Mesenchymal stem cell (in vitro differentiated cells and primary cell): ENCODE results near the gene CCDC158.

Experiments used
- DNase-seq: peaks from one replicate; pipeline ENCODE4 v3.0.0-alpha.2; 2013
- H2AFZ ChIP-seq: one replicate; pipeline ENCODE4 v1.6.1; 2013; ENCODE audit warnings: low read depth, mild to moderate bottlenecking, control low read depth, inconsistent platforms, low read length, moderate library complexity
- H2AK5ac ChIP-seq: 2 replicates; pipeline ENCODE4 v1.6.1; 2013; ENCODE audit warnings: low read length, moderate library complexity, mild to moderate bottlenecking, inconsistent platforms; ENCODE audit not compliant: severe bottlenecking
- H2BK120ac ChIP-seq: one replicate; pipeline ENCODE4 v1.6.1; 2013; ENCODE audit warnings: low read depth, mild to moderate bottlenecking, inconsistent platforms, low read length, moderate library complexity
- H2BK12ac ChIP-seq, 2 experiments: one replicate each; pipeline ENCODE4 v1.6.1; 2013; ENCODE audit warnings: inconsistent platforms in 2 of 2, low read length in 2 of 2, mild to moderate bottlenecking in 2 of 2, moderate library complexity in 2 of 2, control low read depth in 1 of 2
- H2BK15ac ChIP-seq: one replicate; pipeline ENCODE4 v1.6.1; 2013; ENCODE audit warnings: mild to moderate bottlenecking, low read depth, inconsistent platforms; ENCODE audit not compliant: poor library complexity, severe bottlenecking
- H2BK5ac ChIP-seq: 2 replicates; pipeline ENCODE4 v1.6.1; 2013; ENCODE audit warnings: low read depth, mild to moderate bottlenecking, low read length, control low read depth, inconsistent platforms; ENCODE audit not compliant: poor library complexity, severe bottlenecking
- H3K14ac ChIP-seq, 2 experiments: one replicate each; pipeline ENCODE4 v1.6.1; 2013; ENCODE audit warnings: inconsistent platforms in 2 of 2, low read length in 2 of 2, control low read depth in 1 of 2, mild to moderate bottlenecking in 1 of 2, moderate library complexity in 1 of 2
- H3K18ac ChIP-seq, 2 experiments: one replicate each; pipeline ENCODE4 v1.6.1; 2013; ENCODE audit warnings: inconsistent platforms in 2 of 2, low read length in 2 of 2, control low read depth in 1 of 2, low read depth in 1 of 2, mild to moderate bottlenecking in 1 of 2
- H3K23ac ChIP-seq, 2 experiments: one replicate each; pipeline ENCODE4 v1.6.1; 2013; ENCODE audit warnings: inconsistent platforms in 2 of 2, low read length in 2 of 2, mild to moderate bottlenecking in 2 of 2, moderate library complexity in 2 of 2, control low read depth in 1 of 2
- H3K27ac ChIP-seq: 2 replicates; pipeline ENCODE4 v1.5.1; 2013; ENCODE audit warnings: mild to moderate bottlenecking, moderate library complexity, low read length, control low read depth, inconsistent platforms; ENCODE audit not compliant: poor library complexity, severe bottlenecking
- H3K27me3 ChIP-seq, 2 experiments: 2 replicates each; pipeline versions ENCODE4 v1.6.1 to v1.7.0; 2013; ENCODE audit warnings: low read length in 2 of 2, mild to moderate bottlenecking in 2 of 2, moderate library complexity in 2 of 2, control low read depth in 1 of 2, inconsistent platforms in 1 of 2; ENCODE audit not compliant: control insufficient read depth in 1 of 2, insufficient read depth in 1 of 2
- H3K36me3 ChIP-seq, 2 experiments: 2 replicates each; pipeline versions ENCODE4 v1.6.1 to v1.7.0; 2013; ENCODE audit warnings: low read length in 2 of 2, control low read depth in 1 of 2, inconsistent platforms in 1 of 2, low read depth in 1 of 2, mild to moderate bottlenecking in 1 of 2; ENCODE audit not compliant: insufficient read depth in 2 of 2, control insufficient read depth in 1 of 2
- H3K4ac ChIP-seq, 2 experiments: one replicate each; pipeline ENCODE4 v1.6.1; 2013; ENCODE audit warnings: inconsistent platforms in 2 of 2, low read length in 2 of 2, mild to moderate bottlenecking in 2 of 2, moderate library complexity in 2 of 2, control low read depth in 1 of 2, low read depth in 1 of 2
- H3K4me1 ChIP-seq: 2 replicates; pipeline ENCODE4 v1.6.1; 2013; ENCODE audit warnings: low read depth, low read length, control low read depth; ENCODE audit not compliant: control insufficient read depth, insufficient read depth
- H3K4me2 ChIP-seq: 2 replicates; pipeline ENCODE4 v1.6.1; 2013; ENCODE audit warnings: low read length, mild to moderate bottlenecking, inconsistent platforms; ENCODE audit not compliant: poor library complexity, severe bottlenecking
- H3K4me3 ChIP-seq, 2 experiments: 2 replicates each; pipeline versions ENCODE4 v1.5.1 to v1.7.0; 2013; ENCODE audit warnings: low read length in 2 of 2, mild to moderate bottlenecking in 2 of 2, control low read depth in 1 of 2, low read depth in 1 of 2; ENCODE audit not compliant: insufficient read depth in 1 of 2
- H3K79me1 ChIP-seq: replicated peaks from 2 replicates; pipeline ENCODE4 v1.6.1; 2013; ENCODE audit warnings: mild to moderate bottlenecking, control low read depth, low read length, inconsistent platforms; ENCODE audit not compliant: poor library complexity, severe bottlenecking
- H3K9ac ChIP-seq: 2 replicates; pipeline ENCODE4 v1.7.0; 2013; ENCODE audit warnings: mild to moderate bottlenecking, low read length, moderate library complexity
- H3K9me3 ChIP-seq: 2 replicates; pipeline ENCODE4 v1.7.0; 2013; ENCODE audit warnings: mild to moderate bottlenecking, low read length; ENCODE audit not compliant: control insufficient read depth
- H4K8ac ChIP-seq: one replicate; pipeline ENCODE4 v1.6.1; 2013; ENCODE audit warnings: inconsistent platforms, mild to moderate bottlenecking, low read length, moderate library complexity
- H4K91ac ChIP-seq: one replicate; pipeline ENCODE4 v1.6.1; 2013; ENCODE audit warnings: mild to moderate bottlenecking, low read length, inconsistent platforms
- WGBS: methylation state at CpG from one replicate; pipeline ENCODE4 v1.1.7; 2013; ENCODE audit warnings: mixed read lengths; 5-methylcytosine and 5-hydroxymethylcytosine counted together

Gene CCDC158

DNA sequence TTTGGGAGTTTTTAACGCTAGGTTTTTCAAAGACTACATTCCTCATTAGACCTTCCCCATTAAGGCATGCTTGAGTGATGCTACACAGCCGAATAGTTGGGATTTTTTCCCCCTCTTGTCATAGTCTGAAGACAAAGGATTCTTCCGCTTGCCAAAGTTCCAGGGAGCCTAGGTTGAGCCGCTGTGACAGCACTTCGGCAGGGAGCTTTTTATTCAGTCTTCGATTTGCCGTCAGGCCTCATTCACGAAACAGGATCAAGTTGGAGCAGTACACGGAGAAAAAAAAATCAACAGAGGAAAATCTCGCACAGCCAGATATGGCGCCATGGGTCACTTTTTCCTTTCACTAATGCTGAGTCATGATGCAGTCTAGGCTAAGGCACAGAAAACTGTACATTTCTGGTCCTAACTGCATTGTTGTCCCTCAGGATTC is 38.4 kb upstream of the CCDC158 start:
- Histone ChIP-seq H2AFZ (peak overlapping the region; percentile 15), H2BK120ac (no peak overlapping the region), H4K91ac (no peak overlapping the region), H3K4ac (peak overlapping the region in 1 of 2 experiments; percentile 67), H3K4me2 (peak overlapping the region; percentile 4), H3K4me1 (peaks cover 5% of the 10 kb centered on the region), H2BK5ac (peak overlapping the region; percentile 92), H2BK15ac (no peak overlapping the region), H3K23ac (no peak overlapping the region), H3K79me1 (no peaks in the 10 kb centered on the region), H2AK5ac (peak overlapping the region; percentile 59), H4K8ac (peak overlapping the region; percentile 45), H3K14ac (no peak overlapping the region), H3K27me3 (no peaks in the 10 kb centered on the region), H3K9ac (peak overlapping the region; percentile 42), H3K27ac (peak overlapping the region; percentile 92), H3K18ac (peak overlapping the region; percentile 50 to 81), H3K36me3 (no peaks in the 10 kb centered on the region), H2BK12ac (peak overlapping the region in 1 of 2 experiments; percentile 7), H3K4me3 (no peak overlapping the region), H3K9me3 (peaks cover 13% of the 10 kb centered on the region)
- DNase-seq: peak; percentile 71
- 36% methylated on average over 11 of the region's 11 CpGs for WGBS

DNA sequence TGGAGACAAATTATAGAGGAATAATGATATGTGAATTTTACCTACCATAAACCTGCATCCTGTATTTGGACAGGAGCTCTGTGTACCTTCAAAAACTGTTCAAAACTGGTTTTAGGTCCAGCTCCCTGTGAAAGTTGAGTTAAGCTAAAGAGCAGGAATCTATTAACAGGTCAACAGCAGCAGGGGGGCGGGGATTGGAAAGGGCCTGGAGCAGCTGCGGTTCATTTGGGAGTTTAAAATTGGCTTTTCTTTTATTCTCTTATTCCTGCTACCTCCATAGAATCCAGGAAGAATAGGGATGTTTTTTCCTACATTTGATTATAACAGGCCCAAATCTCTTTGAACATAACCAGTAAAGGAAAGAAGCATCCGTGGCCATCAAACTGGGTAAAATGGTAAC is 37.9 kb upstream of the CCDC158 start:
- Histone ChIP-seq H3K79me1 (no peaks in the 10 kb centered on the region), H3K4me3 (no peak overlapping the region), H3K4me2 (peak overlapping the region; percentile 49), H3K27me3 (no peaks in the 10 kb centered on the region), H2BK12ac (no peak overlapping the region), H3K9ac (no peak overlapping the region), H3K23ac (no peak overlapping the region), H3K4ac (no peak overlapping the region), H3K18ac (peak overlapping the region in 1 of 2 experiments; percentile 33), H4K91ac (no peak overlapping the region), H3K4me1 (peaks cover 5% of the 10 kb centered on the region), H4K8ac (no peak overlapping the region), H2AFZ (no peak overlapping the region), H2BK120ac (peak overlapping the region; percentile 19), H2BK15ac (no peak overlapping the region), H2BK5ac (peak overlapping the region; percentile 93), H3K14ac (no peak overlapping the region), H3K9me3 (peaks cover 11% of the 10 kb centered on the region), H3K27ac (peak overlapping the region; percentile 92), H3K36me3 (no peaks in the 10 kb centered on the region), H2AK5ac (peak overlapping the region; percentile 75)
- WGBS: no CpG with 5 or more reads among the region's 3 CpGs
- peak; percentile 17 for DNase-seq

DNA sequence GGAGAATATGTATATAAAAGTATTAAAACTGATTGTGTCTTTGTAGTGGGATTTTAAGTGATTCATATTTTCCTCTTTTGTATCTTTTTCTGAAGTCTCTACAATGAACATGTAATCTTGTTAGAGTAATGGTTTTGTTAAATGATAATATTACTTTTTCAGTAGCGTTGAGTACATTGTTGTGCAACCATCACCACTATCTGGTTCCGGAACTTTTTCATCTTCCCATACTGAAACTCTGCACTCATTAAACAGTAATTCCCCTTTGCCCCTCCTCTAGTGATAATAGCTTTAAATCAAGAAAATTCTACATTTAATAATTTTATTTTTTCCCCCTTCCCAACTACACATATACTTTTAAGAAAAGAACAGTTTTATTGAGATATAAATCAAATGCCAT is 37.4 kb upstream of the CCDC158 start:
- no peak overlapping the region for H2AFZ ChIP-seq
- 83% methylated on average over 1 of the region's 2 CpGs for WGBS
- H3K9me3 ChIP-seq: peaks cover 9% of the 10 kb centered on the region
- no peak overlapping the region for H4K91ac ChIP-seq
- no peak overlapping the region for H2AK5ac ChIP-seq
- H3K4me3 ChIP-seq: no peak overlapping the region
- no peak overlapping the region for H3K23ac ChIP-seq
- H3K9ac ChIP-seq: no peak overlapping the region
- H4K8ac ChIP-seq: no peak overlapping the region
- no peaks in the 10 kb centered on the region for H3K27me3 ChIP-seq
- H3K14ac ChIP-seq: no peak overlapping the region
- no peak overlapping the region for H2BK5ac ChIP-seq
- no peak overlapping the region for H3K4ac ChIP-seq
- H3K4me1 ChIP-seq: peaks cover 5% of the 10 kb centered on the region
- H3K18ac ChIP-seq: no peak overlapping the region
- H2BK15ac ChIP-seq: no peak overlapping the region
- DNase-seq: peak; percentile 6
- no peaks in the 10 kb centered on the region for H3K36me3 ChIP-seq
- peak overlapping the region; percentile 92 for H3K27ac ChIP-seq
- H2BK120ac ChIP-seq: no peak overlapping the region
- H3K79me1 ChIP-seq: no peaks in the 10 kb centered on the region
- H2BK12ac ChIP-seq: no peak overlapping the region
- no peak overlapping the region for H3K4me2 ChIP-seq

DNA sequence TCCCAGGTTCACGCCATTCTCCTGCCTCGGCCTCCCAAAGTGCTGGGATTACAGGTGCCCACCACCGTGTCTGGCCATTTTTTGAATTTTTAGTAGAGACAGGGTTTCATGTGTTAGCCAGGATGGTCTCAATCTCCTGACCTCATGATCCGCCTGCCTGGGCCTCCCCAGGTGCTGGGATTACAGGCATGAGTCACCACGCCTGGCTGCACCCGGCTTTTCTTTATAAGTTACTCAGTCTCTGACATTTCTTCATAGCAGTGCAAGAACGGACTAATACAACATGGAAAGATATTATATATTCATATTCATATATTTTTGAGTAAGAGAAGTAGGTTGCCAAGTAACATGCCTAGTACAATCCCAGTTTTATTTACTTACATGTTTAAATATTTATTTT is 36.9 kb upstream of the CCDC158 start:
- H2AK5ac ChIP-seq: no peak overlapping the region
- H2BK5ac ChIP-seq: no peak overlapping the region
- H3K27me3 ChIP-seq: no peaks in the 10 kb centered on the region

More for the DNA sequence above, 36.9 kb upstream of the CCDC158 start:
- Histone ChIP-seq H4K91ac (no peak overlapping the region), H4K8ac (no peak overlapping the region), H2BK15ac (no peak overlapping the region), H3K4ac (no peak overlapping the region), H3K36me3 (no peaks in the 10 kb centered on the region), H3K9me3 (peaks cover 5% of the 10 kb centered on the region), H3K79me1 (no peaks in the 10 kb centered on the region), H2BK12ac (no peak overlapping the region), H3K14ac (no peak overlapping the region), H3K4me1 (peaks cover 5% of the 10 kb centered on the region), H3K27ac (peak overlapping the region; percentile 92), H3K18ac (no peak overlapping the region), H3K4me3 (no peak overlapping the region), H2AFZ (no peak overlapping the region), H3K4me2 (no peak overlapping the region), H3K23ac (no peak overlapping the region), H2BK120ac (no peak overlapping the region), H3K9ac (no peak overlapping the region)
- WGBS: 86% methylated on average over 4 of the region's 7 CpGs
- peak; percentile 18 for DNase-seq
